NB4 (cell line): ENCODE measurements around the gene ARHGEF37.

ENCODE experiments used
- DNase-seq: peaks from one replicate; pipeline ENCODE4 v3.0.0; 2010; ENCODE audit warnings: low read depth
- H3K4me3 ChIP-seq: one replicate; pipeline ENCODE4 v1.5.1; 2011; ENCODE audit warnings: mild to moderate bottlenecking, low read depth, low read length, moderate library complexity
- MYC ChIP-seq: IDR thresholded peaks from 2 replicates; pipeline ENCODE4 v1.6.1; 2011; ENCODE audit warnings: low read depth, low read length
- POLR2A ChIP-seq: IDR thresholded peaks from 2 replicates; pipeline ENCODE4 v1.6.1; 2011; ENCODE audit warnings: mild to moderate bottlenecking; ENCODE audit not compliant: insufficient read length; ENCODE audit errors: extremely low read depth
- TF ChIP-seq, protein P1 (sequence below): IDR thresholded peaks from one replicate; pipeline ENCODE4 v1.5.1; 2012; ENCODE audit warnings: low read depth, low read length
- TF ChIP-seq, protein P2 (sequence below): IDR thresholded peaks from 2 replicates; pipeline ENCODE4 v1.6.1; 2011; ENCODE audit warnings: low read depth, low read length

The ARHGEF37 gene

DNA sequence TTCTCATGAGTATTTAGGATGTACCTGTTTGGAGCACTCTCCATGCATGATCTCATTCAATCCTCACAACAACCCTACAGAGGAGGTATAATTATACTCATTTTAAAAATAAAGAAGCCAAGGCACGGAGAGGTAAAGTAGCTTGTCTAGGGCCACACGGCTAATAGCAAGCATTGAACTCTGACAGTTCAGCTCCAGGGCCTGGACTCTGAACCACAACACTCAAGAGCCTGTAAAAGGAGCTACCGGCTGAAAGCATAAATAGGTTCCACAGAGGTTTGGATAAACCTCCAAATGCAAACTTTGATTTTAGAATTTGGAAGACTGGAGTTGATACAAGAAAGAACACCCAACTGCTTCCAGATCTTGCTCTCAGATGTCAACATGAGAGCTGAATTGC is 41.2 kb downstream of the ARHGEF37 start:
- H3K4me3 ChIP-seq, result no peak overlapping the region
- no peak for DNase-seq
- TF ChIP-seq MYC, result no peak
- TF ChIP-seq, protein P1, sequence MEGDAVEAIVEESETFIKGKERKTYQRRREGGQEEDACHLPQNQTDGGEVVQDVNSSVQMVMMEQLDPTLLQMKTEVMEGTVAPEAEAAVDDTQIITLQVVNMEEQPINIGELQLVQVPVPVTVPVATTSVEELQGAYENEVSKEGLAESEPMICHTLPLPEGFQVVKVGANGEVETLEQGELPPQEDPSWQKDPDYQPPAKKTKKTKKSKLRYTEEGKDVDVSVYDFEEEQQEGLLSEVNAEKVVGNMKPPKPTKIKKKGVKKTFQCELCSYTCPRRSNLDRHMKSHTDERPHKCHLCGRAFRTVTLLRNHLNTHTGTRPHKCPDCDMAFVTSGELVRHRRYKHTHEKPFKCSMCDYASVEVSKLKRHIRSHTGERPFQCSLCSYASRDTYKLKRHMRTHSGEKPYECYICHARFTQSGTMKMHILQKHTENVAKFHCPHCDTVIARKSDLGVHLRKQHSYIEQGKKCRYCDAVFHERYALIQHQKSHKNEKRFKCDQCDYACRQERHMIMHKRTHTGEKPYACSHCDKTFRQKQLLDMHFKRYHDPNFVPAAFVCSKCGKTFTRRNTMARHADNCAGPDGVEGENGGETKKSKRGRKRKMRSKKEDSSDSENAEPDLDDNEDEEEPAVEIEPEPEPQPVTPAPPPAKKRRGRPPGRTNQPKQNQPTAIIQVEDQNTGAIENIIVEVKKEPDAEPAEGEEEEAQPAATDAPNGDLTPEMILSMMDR, result no peak
- TF ChIP-seq, protein P2, sequence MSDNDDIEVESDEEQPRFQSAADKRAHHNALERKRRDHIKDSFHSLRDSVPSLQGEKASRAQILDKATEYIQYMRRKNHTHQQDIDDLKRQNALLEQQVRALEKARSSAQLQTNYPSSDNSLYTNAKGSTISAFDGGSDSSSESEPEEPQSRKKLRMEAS, result no peak
- no peak for TF ChIP-seq POLR2A

DNA sequence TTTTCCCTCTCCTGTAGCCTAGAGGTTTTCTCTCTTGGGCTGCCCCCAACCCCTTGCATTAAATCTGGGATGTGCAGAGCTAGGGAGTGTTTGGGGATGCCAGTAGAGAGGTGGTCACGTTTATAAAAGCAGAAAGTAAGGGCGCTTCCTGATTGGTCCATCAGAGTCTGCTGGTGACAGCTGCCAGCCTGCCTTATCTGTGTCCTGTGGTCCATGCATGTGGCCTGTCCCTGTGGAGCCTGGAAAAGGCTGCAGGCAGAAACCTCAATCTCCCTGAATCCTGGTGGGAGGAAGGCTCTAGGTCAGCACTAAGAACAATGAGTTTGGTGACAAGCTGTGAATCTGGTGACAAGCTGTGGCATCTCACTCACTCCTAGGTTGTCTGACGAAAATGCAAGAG is 42.2 kb downstream of the ARHGEF37 start:
- DNase-seq, result no peak
- no peak for TF ChIP-seq POLR2A
- no peak for TF ChIP-seq MYC
- TF ChIP-seq, protein P2, result no peak
- TF ChIP-seq, protein P1, result no peak
- H3K4me3 ChIP-seq, result no peak overlapping the region

DNA sequence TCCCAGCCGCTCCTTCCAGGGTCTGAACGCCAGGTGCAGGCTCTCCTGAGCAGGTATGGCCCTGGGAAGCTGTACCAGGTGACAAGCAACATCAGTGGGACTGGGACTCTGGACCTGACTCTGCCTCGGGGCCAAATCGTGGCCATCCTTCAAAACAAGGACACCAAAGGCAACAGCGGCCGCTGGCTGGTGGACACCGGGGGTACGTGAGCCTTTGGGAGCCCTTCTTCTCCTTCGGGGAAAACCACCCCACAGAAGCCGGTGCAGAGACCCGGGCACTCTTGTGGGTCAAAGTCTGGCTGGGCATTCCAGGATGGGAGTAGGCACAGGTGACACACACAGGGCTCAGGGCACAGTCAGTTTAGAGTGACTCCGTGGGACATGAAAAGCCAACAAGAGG is 45.8 kb downstream of the ARHGEF37 start:
- H3K4me3 ChIP-seq, result no peak overlapping the region
- no peak for DNase-seq
- TF ChIP-seq MYC (no peak), POLR2A (no peak)
- TF ChIP-seq, protein P2, result no peak
- TF ChIP-seq, protein P1, result no peak

DNA sequence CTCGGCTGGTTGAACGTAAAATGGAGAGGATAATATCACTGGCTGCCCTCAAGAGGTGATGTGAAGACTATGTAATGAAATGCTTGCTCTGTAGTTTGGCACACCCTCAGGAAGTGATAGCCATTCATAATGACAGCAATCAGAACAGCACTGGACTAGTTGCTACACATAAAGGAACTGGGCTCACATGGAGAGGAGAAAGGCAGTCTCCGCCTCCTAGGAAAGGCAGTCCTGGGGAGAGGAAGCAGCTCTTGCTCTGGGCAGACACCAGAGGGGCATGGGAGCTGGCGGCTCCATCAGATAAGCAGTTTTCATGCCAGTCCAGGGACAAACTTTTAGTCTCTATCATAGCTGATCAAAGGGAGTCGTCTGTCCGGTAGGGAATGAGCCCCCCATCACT is 46.9 kb downstream of the ARHGEF37 start:
- TF ChIP-seq, protein P1, result no peak
- TF ChIP-seq MYC (no peak), POLR2A (no peak)
- TF ChIP-seq, protein P2, result no peak
- no peak overlapping the region for H3K4me3 ChIP-seq
- no peak for DNase-seq

DNA sequence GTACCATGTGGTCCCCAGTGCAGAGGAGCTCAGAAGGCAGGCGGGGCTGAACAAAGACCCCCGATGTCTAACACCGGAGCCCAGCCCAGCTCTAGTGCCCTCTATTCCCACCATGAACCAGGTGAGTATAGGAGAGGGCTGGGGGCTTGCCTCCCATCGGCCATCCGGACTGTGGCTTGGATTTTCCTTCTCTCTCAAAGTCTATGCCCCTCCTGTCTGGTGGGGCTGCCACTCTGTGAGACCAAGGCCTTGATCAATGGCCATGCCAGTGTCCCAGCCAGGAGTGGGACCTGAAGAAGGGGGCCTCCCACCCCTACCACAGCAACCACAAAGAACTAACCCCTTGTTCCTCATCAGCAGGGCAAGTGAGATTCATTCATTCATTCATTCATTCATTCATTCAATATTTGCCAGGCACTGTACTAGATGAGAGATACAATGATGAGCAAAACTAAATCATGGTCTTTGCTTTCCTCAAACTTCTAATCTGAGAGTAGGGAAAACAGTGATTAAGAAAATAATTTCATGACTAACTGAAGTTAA is 47.6 kb downstream of the ARHGEF37 start:
- TF ChIP-seq, protein P1, result no peak
- TF ChIP-seq, protein P2, result no peak
- TF ChIP-seq MYC (no peak), POLR2A (no peak)
- H3K4me3 ChIP-seq, result no peak overlapping the region
- DNase-seq, result no peak

DNA sequence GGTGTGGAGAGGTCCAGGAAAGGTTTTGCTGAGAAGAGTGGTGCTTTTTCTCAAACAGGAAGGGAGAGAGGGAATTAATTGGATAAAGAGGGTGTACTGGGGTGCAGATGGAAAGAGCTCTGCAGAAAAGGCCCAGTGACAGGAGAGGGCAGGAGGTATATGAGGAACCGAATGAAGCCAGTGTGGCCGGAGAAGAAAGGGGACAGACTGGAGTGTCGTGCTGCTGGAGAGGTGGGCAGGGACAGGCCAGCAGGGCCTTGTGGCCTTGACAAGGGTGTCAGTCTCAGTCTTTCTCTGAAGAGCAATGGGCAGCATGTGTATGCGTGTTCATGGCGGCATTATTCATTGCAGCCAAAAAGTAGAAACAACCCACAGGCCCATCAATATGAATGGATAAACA is 48.1 kb downstream of the ARHGEF37 start:
- DNase-seq, result no peak
- TF ChIP-seq, protein P2, result no peak
- no peak for TF ChIP-seq POLR2A
- TF ChIP-seq, protein P1, result no peak
- TF ChIP-seq MYC, result no peak

More for the DNA sequence above, 48.1 kb downstream of the ARHGEF37 start:
- no peak overlapping the region for H3K4me3 ChIP-seq
